ENCODE results near the gene SRSF9.
"Not testable (repeated sequence)": the region's sequence is repeated elsewhere in the genome, so short reads cannot be mapped to it uniquely, and the experiment has no call there.

The SRSF9 gene

DNA sequence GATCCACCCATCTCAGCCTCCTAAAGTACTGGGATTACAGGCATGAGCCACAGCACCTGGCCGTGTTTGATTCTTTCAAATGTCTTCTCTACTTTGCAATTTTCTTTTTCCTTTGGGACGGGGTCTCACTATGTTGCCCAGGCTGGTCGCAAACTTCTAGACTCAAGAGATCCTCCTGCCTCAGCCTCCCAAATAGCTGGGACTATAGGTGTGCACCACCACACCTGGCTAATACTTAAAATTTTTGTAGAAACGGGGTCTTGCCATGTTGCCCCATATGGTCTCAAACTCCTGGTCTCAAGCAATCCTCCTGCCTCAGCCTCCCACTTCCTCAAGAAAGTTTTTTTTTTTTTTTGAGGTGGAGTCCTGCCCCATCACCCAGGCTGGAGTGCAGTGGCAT, 21.6 kb downstream of the SRSF9 start:
- TF ChIP-seq POLR2A (IDR thresholded peaks at IDR 0.05; ENCODE audit: low read depth, low read length) = no peak
- DNase-seq (ENCODE audit: insufficient read length, low spot score) = no peak
- FAIRE-seq = no peak

DNA sequence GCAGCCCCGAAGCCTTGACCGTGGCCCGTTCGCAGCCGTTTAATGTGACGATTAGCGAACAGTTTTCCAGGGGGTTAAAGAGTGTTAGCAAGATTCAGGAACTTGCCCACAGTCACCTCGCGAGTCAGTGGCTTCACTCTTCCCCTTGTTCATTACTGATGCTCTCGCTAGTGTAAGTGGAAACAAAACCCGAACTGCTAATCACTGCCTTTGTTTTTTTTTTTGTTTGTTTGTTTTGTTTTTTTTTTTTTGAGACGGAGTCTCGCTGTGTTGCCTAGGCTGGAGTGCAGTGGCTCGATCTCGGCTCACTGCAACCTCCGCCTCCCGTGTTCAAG, 22.7 kb downstream of the SRSF9 start:
- FAIRE-seq; DNase-seq (ENCODE audit: insufficient read length, low spot score): not testable (repeated sequence)

DNA sequence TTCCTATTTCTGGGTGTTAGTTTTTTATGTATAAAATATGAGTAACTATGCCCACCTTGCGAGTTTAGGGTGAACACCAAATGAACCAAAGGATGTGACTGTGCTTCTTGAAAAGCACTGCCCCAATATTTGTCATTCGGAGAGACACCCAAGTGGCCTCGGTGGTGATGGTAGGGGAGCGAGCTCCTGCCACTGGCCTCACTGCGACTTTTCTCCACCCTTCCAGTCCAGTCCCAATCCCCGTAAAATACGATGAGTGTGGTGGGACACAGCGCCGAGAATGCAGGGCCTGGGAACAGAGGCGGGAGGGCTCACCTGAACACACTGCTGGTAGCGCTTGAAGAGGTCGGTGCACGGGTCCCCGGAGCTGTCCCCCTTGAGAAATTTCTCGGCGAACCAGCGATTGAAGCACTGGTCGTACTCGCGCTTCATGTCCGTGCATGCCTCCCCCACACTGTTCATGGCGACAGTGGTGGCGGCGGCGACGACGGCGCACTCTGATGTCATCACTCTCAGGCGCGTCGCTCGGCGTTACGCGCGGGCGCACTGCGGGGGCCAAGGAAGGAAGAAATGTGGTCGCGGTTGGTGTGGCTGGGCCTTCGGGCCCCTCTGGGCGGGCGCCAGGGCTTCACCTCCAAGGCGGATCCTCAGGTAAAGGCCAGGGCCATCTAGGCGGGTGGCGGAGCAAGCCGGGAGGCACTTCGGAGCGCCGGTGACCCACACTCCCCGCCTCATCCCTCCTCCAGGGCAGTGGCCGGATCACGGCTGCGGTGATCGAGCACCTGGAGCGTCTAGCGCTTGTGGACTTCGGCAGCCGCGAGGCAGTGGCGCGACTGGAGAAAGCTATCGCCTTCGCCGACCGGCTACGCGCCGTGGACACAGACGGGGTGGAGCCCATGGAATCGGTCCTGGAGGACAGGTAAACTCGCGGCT, 23.4 kb downstream of the SRSF9 start, which contains the start of the genes GATC and TRIAP1:
GATC (plus strand) TSS at position 534 of the 933 bp plus-strand sequence; CDS start at position 571, 37 bp downstream.
TRIAP1 (minus strand) TSS at position 474 of the 933 bp plus-strand sequence; CDS start at position 462, 12 bp downstream.
- FAIRE-seq (no peak), DNase-seq (ENCODE audit: insufficient read length, low spot score) (peak; percentile 49)
- peak; percentile 87 for TF ChIP-seq POLR2A (IDR thresholded peaks at IDR 0.05; ENCODE audit: low read depth, low read length)

DNA sequence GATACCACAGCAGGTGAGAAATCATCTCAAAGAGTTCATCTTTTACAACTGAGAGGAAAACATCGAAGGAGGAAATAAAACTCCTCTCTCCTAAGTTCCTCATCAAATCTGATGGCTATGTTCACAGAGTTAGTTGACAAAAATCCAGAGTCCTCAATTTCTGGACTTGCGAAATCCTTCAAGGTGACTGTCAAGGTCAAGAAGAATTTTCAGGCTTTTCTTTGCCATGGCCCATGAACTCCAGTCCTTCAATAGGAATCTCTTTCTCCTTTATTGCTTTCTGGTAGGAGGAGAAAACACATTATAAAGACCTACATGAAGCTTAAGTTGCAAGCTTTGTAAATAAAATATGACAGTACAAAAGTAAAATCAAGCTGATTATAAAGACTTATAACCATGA, 24.9 kb downstream of the SRSF9 start:
- TF ChIP-seq POLR2A (IDR thresholded peaks at IDR 0.05; ENCODE audit: low read depth, low read length) = no peak
- FAIRE-seq = no peak
- no peak for DNase-seq (ENCODE audit: insufficient read length, low spot score)

DNA sequence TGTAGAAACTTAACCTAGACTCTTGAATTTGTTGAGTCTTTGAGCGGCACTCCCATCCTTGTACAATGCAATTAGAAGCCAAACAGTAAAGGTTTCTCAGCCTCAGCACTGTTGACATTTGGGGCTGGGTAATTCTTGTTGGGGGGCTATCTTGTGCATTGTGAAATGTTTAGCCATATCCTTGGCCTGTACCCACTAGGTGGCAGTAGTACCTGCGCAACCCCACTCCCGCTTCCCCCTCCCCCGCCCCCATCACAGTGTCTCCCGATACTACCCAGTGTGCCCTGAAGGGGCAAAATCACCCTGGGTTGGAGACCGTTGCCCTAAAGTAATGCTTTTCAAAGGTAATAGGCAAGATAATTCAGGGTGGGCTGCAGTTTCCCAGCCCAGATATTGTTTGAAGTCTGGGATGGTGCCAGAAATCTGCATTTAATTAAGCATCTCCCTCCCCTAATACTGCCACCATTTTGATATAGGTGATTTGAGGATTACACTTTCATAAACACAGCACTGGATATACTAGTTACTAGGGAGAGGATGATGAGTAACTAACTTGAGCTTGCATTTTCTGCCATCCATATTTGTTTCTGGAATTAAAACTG, 29.8 kb downstream of the SRSF9 start:
- TF ChIP-seq POLR2A (IDR thresholded peaks at IDR 0.05; ENCODE audit: low read depth, low read length) = no peak
- no peak for FAIRE-seq
- no peak for DNase-seq (ENCODE audit: insufficient read length, low spot score)

DNA sequence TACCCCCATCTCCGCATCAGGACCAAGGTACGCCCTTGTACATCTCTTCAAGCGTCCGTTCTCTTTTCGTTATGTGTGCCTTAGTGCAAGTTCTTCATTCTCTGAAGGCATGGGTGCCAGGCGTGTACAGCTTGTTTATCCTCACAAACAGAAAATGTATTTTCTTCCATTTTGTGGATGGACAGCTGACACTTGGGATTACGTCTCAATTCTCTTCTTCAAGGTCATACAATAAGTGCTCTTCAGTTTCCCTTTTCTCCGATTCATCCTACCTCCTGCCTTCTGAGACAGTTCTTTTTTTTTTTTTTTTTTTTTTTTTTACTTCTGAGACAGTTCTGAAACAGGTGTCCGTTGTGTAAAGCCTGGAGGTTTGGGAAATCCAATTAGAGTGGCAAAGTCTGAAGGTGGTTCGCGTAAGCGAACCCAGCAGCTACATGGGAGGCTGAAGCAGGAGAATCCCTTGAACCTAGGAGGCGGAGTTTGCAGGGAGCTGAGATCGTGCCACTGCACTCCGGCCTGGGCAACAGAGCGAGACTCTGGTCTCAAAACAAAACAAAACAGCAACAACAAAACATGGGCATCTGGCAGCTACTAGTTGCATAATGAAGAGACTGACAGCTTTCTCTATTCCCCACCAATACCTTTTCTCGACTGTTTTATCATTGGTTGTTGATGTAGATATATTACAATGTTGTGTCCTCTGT, 30.9 kb downstream of the SRSF9 start:
- FAIRE-seq (no peak), DNase-seq (ENCODE audit: insufficient read length, low spot score) (no peak)
- TF ChIP-seq POLR2A (IDR thresholded peaks at IDR 0.05; ENCODE audit: low read depth, low read length) = no peak

DNA sequence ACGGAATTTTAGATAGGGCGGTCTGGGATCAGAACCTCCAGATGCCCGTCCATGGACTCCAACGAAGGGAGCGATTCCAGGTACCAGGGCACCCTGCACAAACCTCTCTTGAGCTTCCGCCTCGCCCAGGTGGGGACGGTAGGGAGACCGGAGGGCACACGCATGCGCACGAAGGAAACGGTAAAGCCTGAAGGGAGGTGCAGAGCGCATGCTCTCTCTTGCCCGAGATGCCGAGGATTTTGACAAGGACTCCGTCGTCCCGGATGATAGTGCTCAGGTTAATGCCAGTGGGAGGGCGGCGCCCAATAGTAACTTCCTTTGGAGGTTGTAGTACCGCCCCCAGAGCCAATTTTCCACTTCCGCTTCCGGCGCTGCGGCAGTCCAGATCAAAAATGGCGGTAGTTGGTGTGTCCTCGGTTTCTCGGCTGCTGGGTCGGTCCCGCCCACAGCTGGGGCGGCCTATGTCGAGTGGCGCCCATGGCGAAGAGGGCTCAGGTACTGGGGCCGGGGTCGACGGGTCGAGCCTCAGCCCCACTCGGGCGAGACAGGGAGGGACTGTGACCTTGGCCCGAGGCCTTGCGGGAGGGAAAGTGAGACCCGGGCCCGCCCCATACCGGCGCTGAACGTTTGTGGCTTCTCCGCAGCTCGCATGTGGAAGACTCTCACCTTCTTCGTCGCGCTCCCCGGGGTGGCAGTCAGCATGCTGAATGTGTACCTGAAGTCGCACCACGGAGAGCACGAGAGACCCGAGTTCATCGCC, 31.6 kb downstream of the SRSF9 start, which contains the start of gene COX6A1:
COX6A1 (plus strand) TSS at position 379 of the 760 bp plus-strand sequence; CDS start at position 393, 14 bp downstream.
- FAIRE-seq = peak; percentile 94
- peak; percentile 94 for DNase-seq (ENCODE audit: insufficient read length, low spot score)
- peak; percentile 50 for TF ChIP-seq POLR2A (IDR thresholded peaks at IDR 0.05; ENCODE audit: low read depth, low read length)

DNA sequence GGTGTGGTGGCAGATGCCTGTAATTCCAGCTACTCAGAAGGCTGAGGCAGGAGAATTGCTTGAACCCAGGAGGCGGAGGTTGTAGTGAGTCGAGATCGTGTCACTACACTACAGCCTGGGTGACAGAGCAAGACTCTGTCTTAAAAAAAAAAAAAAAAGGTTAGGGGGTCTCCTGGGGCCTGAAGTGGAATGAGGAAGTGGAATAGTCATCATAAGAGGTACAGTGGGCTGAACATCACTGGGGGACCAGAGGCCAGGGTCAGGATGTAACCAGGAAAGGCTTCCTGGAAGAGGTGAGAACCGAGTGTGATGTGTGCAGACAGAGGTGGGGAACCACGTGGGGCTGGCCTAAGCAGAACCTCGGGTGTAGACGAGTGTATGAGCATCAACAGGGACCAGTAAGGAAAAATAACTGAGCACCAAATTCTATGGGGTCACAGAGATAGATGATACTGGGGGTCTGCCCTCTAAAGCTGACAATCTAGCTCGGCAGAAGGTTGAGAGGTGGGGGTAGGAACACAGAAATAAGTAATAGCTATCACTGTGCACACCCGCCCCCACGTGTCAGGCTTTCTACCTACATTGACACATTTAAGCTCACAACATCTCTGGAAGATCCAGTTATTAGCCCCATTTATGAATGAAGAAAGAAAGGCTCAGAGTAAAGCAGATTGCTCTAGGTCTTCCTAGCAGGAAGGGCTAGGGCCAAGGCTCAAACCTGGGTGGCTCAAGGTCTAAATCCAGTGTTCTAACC, 36.6 kb downstream of the SRSF9 start:
- TF ChIP-seq POLR2A (IDR thresholded peaks at IDR 0.05; ENCODE audit: low read depth, low read length) = no peak
- FAIRE-seq = no peak

DNA sequence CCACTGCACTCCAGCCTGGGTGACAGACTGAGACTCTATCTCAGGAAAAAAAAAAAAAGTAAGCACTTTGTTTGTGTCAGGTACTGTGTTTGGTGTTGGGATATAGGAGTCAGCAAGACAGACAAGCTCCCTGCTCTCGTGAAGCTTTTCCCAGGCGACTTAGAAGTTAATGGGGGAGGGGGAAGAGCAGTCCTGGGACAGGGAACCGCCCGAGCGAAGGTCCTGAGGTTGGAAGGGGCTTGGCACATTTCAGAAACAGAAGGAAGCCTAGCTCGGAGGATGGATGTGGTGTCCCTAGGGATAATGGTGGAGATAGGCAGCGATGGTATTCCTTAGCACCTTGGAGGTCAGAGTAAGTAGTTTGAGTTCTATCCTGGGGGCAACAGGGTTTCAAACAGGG, 40.2 kb downstream of the SRSF9 start:
- no peak for TF ChIP-seq POLR2A (IDR thresholded peaks at IDR 0.05; ENCODE audit: low read depth, low read length)
- FAIRE-seq (no peak), DNase-seq (ENCODE audit: insufficient read length, low spot score) (no peak)

More for the DNA sequence above, 36.6 kb downstream of the SRSF9 start:
- DNase-seq (ENCODE audit: insufficient read length, low spot score) = no peak

DNA sequence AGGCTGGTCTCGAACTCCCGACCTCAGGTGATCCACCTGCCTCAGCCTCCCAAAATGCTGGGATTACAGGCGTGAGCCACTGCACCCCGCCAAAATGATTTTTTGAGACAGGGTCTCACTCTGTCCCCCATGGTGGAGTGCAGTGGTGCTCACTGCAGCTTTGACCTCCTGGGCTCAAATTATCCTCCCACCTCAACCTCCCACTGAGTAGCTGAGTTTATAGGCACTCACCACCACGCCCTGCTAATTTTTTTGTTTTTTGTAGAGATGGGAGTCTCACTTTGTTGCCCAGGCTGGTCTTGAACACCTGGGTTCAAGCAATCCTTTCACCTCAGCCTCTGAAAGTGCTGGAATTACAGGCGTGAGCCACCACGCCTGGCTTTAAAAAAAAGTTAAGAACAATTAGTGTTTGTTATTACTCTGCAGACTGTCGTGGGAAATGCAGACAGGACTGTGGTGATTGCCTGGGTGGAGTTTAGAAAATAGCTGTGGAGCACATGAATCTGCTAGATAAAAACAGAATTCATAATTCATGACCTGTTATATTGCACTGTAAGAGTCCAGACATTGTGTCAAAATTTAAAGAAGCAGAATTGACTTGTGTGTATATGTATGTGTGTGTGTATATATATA, 40.8 kb downstream of the SRSF9 start:
- DNase-seq (ENCODE audit: insufficient read length, low spot score) (no peak), FAIRE-seq (no peak)
- no peak for TF ChIP-seq POLR2A (IDR thresholded peaks at IDR 0.05; ENCODE audit: low read depth, low read length)

DNA sequence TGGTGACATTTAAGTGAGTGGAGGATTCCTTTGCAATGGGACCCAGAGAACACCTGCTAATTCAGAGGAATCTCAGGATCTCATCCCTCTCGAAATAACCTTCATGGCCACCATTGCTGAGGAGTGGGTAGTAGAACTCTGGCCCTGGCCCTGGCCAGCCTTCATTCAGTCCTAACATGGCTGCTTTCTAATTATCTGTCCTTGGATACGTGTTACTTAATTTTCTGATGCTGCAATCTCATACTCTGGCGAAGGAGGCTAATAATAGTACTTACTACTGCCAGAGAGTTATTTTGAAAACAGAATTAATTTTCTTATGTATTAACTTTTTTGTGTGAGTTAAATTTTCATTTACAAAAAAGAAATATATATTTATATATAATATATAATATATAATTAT, 43.8 kb downstream of the SRSF9 start:
- TF ChIP-seq POLR2A (IDR thresholded peaks at IDR 0.05; ENCODE audit: low read depth, low read length) = no peak
- FAIRE-seq (no peak), DNase-seq (ENCODE audit: insufficient read length, low spot score) (no peak)

DNA sequence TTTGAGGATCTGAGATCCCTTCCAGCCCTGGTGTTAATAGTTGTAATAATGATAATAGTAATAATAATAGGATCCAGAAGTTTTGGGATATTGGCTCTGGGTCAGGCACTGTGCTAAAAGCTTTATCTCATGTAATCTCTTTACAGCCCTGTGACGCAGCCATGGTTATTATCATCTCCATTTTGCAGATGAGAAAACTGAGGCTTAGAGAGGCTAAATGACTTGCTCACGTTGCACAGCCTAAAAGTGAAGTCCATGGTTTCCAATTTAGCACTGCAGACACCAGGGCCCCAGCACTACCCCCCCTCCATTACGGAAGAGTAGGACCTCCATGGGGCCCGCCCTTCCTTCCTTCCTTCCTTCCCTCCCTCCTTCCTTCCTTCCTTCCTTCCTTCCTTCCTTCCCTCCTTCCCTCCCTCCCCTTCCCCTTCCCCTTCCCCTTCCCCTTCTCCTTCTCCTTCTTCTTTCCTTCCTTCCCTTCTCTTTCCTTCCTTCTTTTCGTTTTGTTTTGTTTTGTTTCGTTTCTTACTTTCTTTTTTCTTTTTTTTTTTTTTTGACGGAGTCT, 46.6 kb downstream of the SRSF9 start:
- DNase-seq (ENCODE audit: insufficient read length, low spot score) (no peak), FAIRE-seq (no peak)
- TF ChIP-seq POLR2A (IDR thresholded peaks at IDR 0.05; ENCODE audit: low read depth, low read length) = no peak

All from H54 (cell line).